NCI-H345 treated with DMSO at 0.1 percent for 48 hours (cell line): ENCODE data around the gene ANKFY1.

ENCODE experiments used
- DNase-seq: peaks from one replicate; lab custom pipeline; 2025; ENCODE audit not compliant: unreplicated experiment; lab: John Stamatoyannopoulos, UW

The ANKFY1 gene

DNA sequence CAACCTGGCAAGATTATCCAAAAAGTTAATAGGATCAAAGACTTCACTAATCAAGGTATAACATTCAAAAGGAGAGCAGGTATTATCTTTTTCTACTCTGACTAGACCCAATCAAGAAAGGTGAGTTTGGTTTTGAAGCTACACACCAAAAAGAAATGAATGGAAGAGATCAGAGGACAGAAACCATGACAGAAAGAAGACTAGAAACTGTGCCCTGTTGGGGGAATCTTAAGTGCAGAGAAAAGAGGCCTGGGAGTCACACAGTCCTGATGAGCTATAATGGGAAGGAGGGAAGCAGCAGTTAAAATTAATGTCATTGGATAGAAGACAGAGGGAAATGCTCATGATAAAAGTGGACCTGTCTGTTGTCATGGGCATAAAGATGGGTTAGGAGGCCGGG is 138.2 kb downstream of the ANKFY1 start:
- no peak for DNase-seq

DNA sequence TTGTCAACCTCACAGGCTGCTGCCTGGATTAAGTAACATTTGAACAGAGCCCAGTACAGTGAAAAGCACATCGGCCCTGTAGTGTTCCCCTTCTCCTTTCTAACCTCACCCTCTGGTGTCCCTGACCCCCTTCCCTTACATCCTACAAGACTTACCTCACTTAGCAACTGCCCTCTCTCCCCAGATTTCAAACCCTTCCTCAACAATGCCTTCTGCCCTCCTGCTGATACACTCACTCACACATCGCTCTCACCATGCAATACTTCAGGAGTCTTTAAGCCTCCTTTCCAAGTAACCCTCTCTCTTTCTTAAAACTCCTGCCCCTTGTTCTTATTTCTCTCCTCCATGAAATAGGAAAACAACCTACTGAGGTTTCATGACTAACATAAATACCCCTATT is 138.8 kb downstream of the ANKFY1 start:
- DNase-seq, result no peak

DNA sequence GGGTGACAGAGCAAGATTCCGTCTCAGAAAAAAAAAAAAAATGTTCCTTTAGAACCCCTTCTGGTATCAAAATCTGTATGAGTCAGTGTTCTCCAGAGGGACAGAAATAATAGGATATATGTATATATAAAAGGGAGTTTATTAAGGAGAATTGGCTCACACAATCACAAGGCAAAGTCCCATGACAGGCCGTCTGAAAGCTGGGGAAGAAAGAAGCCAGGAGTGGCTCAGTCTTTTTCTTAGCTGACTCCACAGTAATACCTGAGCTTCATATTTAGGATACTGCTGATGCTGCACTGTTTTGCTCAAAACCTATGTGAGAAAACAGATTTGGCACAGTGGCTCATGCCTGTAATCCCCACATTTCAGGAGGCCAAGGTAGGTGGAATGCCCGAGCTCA is 143.4 kb downstream of the ANKFY1 start:
- DNase-seq, result no peak

DNA sequence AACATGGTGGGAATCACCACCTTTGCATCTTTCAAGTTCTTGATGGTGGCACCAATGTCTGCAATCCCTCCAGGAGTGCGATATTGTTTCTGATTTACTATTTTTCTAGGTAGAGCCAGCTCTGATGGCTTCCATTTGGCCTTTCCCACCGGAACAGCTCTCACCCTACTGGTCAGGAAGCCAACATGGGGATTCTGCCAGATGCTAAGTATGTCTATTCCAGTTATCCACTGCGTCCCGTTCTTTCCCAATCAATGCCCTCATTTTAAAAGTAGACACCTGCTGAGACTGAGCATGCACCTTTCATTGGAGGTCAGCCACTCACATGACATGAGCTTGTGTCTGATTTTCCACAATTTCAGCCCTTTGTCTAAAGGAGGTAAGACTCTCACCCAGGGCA is 144.5 kb downstream of the ANKFY1 start:
- DNase-seq, result no peak

DNA sequence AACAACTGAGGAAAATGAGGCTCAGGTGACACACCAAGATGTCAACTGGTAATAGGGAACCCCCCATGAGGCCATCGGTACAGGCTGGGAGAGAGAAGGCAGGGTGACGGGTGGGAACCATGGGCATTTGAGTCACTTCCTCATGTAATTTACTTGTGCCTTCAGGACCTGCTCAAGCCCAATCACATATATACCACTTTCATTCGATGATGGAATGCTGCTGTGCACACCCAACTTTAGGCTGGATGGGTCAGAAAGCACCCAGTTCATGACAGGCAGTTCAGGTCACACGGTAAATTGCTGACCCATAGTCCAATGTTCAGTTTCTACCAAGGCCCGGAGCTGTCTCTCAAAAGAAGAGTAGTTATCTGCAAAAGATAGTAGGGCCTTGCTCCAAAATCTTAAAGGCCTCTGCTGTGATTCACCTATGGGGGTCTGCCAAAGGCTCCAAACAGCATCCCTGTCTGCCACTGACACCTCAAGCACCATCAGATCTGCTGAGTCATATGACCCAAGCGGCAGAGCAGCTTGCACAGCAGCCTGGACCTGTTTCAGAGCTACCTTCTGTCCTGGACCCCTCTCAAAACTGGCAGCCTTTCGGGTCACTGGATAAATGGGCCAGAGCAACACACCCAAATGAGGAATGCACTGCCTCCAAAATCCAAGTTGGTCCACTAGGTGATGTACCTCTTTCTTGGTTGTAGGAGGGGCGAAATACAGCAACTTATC is 145.6 kb downstream of the ANKFY1 start:
- DNase-seq, result no peak

DNA sequence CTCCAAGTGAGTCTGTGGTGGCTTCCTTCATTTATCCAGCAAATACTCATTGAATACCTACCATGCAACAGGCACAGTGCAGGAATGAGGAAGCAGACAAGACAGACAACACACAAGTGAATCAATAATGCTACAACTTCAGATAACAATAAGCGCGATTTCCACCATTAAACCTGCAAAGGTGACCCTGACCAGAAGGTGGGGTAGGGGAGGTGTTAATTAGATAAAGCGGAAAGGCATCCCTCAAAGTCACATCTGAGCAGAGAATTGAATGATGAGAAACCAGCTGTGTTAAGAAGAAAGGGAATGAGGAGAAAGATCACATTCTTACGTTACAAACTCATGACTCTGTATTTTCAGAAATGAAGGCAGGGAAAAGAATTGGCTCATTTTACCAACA is 147.3 kb downstream of the ANKFY1 start:
- DNase-seq, result no peak
